Measurements from ENCODE around the gene GRB14.
"Not testable (repeated sequence)": the region's sequence is repeated elsewhere in the genome, so short reads cannot be mapped to it uniquely, and the experiment has no call there.

The GRB14 gene
- 0 reads per million in 3 experiments for total RNA-seq

DNA sequence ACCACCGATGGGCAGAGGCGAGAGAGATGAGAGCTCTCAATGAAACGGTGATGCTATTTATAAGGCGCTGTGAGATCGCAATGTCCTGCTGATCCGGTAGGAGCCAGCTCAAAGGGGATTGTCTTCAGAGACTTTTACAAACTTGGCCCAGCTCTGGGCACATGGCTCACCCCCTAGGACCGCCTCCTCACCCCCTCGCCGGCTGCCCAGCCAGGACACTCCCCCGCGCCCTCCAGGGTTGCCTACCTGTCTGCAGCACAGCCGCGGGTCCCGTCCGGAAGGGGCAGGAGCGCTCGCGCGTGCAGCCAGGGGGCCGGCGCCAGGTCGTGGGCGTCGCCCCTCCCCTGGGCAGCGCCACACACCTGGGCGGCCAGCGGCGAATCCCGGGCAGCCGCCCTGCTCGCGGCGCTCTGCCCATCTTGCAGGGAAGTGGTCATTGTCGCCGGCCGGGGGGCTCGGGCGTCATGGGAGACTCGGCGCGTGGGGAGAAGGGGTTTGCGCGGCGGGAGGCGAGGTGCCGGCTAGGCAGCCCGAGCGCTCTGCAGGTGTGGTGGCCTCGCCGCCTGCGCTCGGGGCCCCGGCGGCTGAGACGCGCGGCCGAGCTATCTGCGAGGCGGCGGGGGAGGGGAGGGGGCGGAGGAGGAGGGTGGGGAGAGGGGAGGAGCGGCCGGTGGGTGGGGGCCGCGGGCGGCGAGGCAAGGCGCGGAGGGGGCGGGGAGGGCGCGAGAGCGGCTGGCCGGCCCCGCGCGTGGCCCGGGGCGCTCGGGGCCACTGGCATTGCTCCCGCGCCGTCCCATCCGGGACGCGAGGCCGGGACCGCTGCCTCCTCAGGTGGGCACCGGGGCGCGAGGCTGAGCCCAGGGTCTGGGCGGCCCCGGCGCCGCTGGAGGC lies at the start of gene GRB14:
Gene GRB14 (minus strand): TSS at position 610 of the 891 bp plus-strand sequence. CDS start 173 bp downstream, at position 437.
- no peak for DNase-seq

DNA sequence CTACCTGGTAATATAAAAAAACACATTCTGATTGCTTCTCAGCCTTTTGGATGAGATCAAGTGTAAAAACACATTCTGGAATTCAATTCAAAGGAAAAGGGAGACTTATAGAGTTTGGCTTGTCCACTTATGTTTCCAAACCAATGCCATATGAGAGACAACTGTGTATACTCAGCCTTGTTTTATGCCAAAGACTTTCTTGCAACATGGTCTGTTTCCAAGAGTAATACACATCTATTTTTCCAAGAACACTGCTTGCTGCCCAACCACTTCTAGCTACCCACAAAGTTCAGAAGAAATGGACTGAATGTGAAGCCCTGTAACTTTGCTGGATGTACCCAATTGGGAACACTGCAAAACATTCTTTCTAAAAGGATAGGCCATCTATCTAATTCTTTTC lies 48.0 kb upstream of the GRB14 start:
- DNase-seq = no peak

DNA sequence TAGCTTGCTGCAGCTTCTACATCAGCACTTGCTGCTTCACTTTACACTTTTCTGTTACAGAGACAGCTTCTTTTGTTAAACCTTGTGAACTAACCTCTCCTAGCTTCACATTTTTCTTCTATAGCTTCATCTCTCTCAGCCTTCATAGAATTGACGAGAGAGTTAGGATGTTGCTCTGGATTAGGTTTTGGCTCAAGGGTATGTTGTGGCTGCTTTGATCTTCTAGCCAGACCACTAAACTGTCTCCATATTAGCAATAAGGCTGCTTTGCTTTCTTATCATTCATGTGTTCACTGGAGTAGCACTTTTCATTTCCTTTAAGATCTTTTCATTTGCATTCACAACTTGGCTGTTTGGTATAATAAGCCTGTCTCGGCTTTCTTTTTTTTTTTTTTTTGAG lies 46.3 kb upstream of the GRB14 start:
- no peak for DNase-seq

DNA sequence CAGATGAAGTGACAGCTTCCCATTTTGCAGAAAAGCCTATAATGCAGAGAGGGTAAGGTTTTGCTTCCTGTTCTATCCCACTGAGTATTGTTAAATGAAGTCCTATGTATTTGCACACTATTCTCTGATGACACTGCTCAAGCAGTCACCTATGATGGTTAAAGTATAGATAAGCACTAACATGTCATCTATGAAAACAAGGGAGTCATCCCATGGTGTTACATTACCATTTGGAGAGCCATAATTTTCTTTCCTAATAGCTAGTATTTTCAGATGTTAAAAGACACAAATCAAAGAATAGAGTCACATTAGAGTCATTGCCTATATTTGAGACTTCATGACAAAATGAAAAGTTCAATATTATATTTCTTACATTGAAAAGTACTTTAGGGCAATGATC lies 42.8 kb upstream of the GRB14 start:
- no peak for DNase-seq

DNA sequence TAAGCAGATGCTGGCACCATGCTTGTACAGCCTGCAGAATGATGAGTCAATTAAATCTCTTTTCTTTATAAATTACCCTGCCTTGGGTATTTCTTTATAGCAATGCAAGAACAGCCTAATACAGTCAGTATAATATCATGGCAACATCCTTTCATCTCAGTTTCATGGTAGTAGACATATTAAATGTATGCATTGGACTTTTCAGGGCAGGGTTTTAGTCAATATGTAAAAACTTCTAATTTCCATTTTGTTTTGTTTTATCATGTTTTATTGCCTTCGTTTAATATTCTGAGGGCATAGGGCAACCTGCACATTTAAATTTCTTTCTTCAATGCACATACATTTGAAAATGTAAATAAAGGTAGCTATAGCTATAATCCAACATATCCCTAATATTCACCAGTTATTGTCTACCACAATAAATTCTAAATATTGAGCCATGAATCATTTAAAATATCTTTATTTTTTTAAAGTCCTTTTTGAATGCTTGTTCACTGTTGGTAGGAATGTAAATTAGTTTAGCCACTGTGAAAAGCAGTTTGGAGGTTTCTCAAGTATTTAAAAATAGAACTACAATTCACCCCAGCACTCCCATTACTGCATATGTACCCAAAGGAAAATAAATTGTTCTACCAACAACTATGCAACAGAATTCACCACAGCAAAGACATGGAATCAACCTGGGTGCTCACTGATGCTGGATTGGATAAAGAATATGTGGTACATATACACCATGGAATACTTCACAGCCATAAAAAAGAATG lies 41.8 kb upstream of the GRB14 start:
- DNase-seq = no peak

DNA sequence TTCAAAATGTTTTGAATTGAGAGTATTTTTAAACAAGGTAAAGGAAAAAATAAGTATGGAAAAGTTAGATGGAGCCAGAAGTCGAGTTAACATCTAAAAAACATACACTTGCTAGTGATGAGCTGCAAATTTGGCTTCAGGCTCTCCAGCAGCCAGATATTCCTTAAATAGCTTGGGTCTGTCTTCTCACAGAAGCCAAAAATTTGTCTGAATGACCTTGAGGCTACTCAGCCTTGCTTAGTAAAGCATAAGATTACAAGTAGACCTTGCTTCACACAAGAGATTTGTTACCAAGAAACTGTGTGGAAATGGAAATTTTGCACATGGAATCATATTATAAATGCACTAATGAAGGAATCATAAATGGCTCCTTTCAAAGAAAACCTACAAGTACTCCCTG lies 40.8 kb upstream of the GRB14 start:
- no peak for DNase-seq

DNA sequence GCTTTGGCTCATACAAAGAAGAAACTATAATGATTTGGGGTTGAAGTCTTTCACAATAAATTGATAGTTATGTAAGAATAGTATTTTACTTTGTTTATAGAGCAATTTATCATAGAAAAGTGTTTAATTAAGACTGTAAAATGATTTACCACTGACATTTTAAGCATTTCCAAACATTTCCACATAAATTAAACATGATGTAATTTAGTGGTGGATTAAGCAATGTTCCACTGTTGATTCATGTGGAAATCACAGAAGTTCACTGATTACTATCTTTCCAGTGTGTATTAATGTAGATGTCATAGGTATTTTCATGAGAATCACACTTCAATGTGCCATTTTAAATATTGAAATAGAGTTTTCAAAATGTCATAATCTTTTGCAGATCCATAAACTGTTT lies 40.1 kb upstream of the GRB14 start:
- no peak for DNase-seq

DNA sequence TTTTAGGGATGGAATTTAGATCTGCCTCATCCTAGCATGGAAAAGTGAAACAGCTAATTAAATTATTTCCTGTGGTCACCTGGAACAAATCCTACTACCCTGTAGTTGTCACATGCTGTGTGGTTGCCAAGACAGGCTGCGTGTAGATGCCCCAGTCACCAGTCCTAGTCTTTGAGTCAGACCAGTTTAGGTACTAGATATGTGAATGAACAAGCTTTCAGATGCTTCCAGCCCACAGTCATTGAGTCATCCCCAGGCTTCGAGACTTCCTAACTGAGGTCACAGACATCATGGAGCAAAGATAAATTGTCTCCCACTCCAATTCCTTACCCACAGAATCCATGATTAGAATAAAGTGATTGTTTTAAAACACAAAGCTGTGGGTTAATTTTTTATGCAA lies 35.8 kb upstream of the GRB14 start:
- DNase-seq = no peak

DNA sequence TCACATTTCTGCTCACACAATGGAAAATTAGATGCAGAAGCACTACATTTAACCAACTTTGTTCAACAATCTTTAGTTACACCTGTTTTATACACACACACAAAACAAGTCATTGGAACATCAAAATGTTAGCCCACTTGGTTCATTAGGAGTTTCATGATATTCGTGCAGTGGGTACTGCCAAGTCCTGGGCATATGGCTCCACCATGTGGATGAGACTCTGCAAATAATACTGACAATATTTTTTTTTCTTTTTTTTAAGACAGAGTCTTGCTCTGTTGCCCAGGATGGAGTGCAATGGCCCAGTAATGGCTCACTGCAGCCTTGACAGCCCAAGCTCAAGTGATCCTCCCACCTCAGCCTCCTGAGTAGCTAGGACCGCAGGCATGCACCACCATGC lies 34.5 kb upstream of the GRB14 start:
- DNase-seq = no peak

DNA sequence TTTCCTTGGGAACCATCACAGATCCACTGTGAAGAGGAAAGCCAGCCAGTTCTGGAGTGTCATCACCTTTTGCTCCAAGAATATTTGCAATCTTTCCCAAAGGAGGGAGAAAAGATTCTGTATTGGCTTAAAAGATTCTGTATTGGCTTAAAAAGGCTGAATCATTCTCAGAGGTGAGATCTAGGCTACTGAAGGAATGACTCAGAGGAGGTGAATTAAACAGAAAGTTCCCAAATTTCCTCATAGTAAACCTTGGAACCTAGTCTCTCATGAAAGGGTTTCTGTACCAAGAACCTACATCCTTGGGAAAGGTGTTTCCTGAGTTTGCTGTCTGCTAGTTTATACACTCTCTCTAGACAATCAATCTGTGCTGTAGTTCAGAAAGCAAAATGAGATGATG lies 34.1 kb upstream of the GRB14 start:
- DNase-seq = no peak

DNA sequence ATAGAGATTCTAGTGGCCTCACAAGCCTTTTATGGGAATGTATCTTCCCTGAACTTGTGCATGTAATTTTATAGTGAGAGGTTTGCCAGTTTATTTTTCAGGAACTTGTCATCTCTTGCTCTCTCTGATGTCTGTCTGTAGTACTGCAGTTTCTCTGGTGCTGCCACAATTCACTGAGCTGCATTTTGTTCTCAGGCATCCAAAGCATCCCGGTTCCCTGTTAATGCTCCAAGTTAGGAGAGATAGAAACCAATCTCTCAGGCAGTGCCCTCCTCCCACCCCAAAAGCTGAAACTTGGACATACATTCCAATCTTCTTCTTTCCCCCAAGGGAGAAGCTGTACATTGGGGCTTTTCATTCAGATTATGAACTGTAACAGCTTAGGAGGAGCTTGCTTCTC lies 30.1 kb upstream of the GRB14 start:
- DNase-seq = no peak

DNA sequence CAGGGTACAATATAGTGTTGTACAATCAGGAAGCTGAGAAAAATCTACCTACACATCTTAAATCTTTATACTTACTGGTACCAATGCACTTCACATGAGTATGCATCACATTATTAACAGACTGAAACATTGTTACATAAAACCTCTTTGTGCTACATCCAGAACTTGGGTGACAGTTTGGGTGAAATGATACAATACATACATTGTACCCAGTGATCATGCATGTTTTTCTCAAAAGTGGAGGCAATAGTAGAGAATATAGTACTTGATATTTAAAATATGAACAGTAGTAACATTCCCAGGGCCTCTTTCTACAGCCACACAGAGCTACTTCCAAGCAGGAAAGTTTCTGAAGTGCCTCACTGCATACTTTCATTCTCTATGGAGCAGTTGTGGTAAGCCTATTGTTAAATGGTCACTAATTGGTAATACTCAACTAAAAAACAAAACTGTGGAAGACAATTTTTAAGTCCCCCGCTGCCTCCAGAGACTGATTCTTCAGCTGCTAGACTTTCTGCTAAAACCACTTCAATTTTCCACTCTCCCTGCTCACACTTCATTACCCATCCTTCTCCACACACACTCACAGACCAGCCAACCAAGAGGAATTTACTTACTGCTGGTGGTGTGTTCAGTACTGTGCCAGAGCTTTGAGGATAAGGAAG lies 22.9 kb upstream of the GRB14 start:
- no peak for DNase-seq

DNA sequence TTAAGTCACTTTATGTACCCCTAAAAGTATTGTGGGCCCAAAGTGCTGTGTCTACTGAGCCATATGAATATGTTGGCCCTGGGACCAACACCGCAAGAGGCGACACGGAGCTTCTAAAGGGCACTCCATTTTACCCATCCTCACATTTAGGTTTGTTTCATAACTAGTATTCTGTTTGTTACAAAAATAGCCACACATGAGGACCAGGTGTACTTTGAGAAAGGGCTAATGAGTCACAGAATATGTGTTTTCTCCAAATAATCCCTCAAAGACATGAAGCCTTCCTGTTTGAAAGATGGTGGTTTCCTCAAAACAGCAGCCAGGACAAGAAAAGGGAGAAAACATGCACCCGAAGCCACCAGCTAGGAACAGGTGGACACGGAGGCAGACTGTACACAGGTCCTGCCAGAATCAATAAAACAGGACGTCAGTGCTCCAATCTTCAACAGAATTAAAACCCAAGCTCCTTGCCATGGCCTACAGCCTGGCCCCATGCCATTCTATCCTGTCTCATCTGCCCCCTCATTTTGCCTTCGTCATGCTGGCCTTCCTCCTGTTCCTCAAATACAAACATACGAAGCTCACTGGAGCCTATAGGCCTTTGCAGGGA lies 21.8 kb upstream of the GRB14 start:
- DNase-seq = no peak

DNA sequence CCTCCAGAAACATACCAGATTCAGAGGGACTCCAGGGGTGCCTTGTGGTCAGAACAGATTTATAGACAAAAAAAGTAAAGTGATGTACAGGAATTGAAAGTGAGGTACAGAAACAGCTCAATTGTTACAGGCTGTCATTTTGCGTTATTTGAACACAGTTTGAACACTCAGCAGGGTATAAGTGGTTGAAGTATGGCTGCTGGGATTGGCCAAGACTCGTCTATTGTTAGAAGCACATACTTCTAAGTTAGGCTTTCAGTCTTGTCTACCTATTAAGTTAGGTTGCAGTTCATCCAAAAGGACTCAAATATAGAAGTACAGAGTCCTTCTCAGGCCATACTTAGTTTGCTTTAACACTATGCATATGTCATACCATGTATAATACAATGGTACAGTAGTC lies 21.0 kb upstream of the GRB14 start:
- no peak for DNase-seq

DNA sequence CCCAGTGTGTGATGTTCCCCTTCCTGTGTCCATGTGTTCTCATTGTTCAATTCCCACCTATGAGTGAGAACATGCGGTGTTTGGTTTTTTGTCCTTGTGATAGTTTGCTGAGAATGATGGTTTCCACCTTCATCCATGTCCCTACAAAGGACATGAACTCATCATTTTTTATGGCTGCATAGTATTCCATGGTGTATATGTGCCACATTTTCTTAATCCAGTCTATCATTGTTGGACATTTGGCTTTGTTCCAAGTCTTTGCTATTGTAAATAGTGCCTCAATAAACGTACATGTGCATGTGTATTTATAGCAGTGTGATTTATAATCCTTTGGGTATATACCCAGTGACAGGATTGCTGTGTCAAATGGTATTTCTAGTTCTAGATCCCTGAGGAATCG lies 7.0 kb upstream of the GRB14 start:
- not testable (repeated sequence) for DNase-seq

DNA sequence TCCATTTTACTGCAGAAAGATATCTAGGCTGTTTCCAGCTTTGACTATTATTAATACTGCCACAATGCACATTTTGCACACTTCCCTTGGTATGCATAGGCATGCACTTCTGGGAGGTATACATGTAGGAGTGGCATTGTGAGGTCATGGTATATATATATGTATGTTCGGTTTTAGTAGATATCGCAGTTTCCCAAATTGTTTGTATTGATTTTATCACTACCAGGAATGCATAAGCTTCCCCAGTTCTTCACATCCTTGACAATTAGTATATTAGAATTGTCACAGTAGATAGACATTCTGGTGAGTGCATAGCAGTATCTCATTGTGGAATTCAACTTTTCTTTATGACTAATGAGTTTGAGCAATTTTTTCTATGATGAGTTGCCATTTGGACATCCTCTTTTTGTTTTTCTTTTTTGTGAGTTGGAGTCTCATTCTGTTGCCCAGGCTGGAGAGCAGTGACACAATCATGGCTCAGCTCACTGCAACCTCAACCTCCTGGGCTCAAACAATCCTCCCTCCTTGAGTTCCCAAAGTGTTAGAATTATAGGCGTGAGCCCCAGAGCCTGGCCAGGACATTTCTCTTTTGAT lies 4.2 kb upstream of the GRB14 start:
- DNase-seq = no peak

DNA sequence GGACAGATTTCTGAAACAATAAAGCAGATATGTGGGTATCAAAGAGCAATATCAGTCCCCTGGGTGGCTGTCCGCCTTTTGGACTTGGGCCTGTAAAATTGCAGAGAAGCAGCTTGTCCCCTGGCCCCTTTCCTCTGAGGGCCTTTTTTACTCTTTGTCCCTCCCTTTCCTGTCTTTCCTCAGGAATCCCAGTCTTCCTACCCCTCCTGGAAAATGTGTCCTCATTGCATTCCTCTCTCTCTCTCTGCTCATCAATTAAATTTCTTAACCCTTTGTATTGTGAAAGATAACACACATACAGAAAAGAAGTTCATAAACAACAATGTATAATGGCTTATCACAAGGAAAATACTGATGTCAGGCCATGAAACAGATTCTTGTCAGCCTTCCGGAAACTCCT lies 3.0 kb upstream of the GRB14 start:
- DNase-seq = no peak

DNA sequence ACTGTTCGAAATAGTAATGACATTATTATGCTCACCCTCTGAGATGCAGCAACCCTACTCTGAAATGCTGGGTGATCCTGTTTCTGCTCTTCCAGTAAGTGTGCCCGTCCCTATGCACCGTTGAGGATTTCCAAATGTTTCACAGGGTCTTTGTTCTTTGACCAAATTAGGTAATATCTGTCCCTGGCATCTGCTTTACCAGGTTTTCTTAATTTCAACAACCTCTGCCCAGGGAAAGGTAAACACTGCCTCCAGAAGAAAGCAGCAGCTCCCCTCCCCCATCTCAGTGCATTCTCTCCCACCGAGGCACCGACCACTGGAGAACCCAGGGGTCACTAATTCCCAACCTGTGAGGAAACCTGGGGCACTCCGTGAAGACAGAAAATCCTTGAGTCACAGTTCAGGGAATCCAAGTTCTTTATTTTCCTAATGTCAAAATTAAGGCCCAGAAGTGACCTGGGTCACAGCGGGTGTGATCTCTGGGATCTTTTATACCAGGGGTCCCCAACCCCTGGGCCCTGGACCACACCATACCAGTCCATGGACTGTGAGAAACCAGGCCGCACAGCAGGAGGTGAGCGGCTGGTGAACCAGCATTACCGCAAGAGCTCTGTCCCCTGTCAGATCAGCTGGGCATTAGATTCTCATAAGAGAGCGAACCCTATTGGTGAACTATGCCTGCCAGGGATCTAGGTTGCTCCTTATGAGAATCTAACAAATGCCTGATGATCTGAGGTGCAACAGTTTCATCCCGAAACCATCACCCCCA lies 1.2 kb upstream of the GRB14 start:
- no peak for DNase-seq

DNA sequence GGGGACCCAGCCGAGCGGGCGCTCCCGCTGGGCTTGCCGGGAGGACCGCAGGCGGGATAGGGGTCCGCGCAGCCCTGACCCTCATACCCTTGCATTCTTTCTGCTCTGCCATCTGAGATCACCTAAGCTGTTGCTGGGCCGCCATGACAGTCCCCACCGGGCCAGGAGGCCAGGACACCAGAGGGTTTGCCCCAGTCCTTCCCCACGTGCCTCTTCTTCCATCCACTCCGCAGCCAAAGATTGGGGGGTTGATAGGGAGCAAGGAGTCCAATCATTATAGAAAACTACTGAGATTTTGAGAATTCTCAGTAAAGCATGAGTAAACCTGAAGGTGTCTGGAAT lies 453 bp upstream of the GRB14 start:
- DNase-seq = no peak

DNA sequence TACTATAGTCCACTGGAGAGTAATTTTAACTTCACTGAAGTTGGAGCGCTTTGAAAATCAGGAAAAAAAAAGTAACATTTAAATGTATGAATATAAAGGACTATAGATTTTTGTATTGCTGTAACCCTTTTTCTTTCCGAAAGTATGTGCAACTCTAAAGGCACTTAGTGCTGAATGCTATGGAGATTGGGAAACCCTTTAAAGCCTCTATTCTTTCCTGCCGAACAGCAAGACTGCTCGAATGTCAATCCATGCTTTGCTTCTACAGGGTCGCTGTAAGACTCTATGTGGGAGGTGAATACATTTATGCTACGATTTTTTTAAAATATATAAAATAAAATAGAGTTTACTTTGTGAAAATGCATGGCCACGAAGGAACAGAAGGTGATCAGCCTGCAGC lies 825 bp downstream of the GRB14 start:
- no peak for DNase-seq

DNA sequence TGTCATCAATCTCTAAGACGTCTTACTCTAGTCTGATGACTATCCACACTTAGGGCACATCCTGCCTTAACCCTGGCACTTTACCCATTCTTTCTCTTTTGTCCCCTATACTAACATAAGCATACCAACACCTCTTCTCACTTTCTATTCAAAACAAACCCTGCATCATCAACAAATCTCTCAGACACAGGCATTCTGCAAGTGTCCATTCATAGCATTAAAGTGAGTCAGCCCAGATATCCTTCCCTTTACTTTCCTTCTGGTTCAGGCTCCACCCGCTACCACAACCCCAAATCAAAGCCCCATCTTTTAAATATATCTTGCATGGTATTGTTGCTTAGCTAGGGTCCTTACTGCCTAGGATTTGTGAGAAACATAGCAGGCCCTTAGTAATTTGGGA lies 3.8 kb downstream of the GRB14 start:
- no peak for DNase-seq

DNA sequence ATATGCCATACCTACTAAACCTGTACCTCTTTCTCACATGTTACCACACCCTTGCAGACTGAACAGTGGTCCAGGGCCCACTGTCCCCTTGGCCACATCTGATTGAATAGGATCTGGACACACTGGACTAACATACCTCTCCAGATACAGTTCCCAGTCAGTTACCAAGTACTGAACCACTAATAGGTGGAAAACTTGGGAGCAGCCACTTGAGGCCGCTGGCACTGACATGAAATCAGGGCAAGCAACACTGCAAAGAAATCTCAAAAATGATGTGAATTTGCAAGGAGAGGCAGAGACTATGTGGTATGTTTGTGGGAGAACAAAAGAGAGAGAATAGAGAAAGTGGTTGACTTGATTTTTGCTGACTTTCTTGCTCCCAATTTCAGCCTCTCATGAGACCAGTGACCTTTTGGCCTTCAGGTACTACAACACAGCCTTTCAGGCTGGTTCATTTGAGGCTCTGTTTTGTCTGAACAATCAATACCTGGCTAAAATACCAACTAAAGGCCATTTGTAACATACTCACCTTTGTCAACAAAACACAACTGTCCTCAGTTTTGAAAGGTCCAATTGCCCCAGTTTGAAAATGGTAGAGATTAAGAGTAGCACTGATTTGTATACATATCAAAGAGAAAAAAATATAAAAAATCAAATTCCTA lies 7.8 kb downstream of the GRB14 start:
- no peak for DNase-seq
